ENCODE results near the gene CCL15. TPM values are rescaled to one million over a fixed set of nuclear protein-coding genes. Genes with fewer than 3 reads are reported as not detected.

CCL15 gene
- total RNA-seq, 6 donors from 2014 or later = 0.72 to 2.6 (median 1.4) TPM; not detected in 2

GRCh38 chr17:35977509-35977908, 23.8 kb downstream of the CCL15 start:
- TF ChIP-seq POLR2AphosphoS5 (IDR thresholded peaks at IDR 0.05) (no peak), CTCF (IDR thresholded peaks at IDR 0.05) (no peak), POLR2A (IDR thresholded peaks at IDR 0.05) (no peak), EP300 (IDR thresholded peaks at IDR 0.05) (no peak)
- H3K4me3 ChIP-seq = no peak overlapping the region
- ATAC-seq (ENCODE audit: low FRiP score in 2 of 2) (no peak), DNase-seq (no peak)
- 90 to 93% methylated on average over 6 to 7 of the region's 7 CpGs for WGBS, 2 donors
- H3K36me3 ChIP-seq = no peaks in the 10 kb centered on the region
- H3K9me3 ChIP-seq = no peaks in the 10 kb centered on the region
- H3K27me3 ChIP-seq = no peaks in the 10 kb centered on the region
- H3K4me1 ChIP-seq = peaks cover 0 to 11% (median 3%) of the 10 kb centered on the region in 4 donors
- no peak overlapping the region for H3K27ac ChIP-seq

- Histone ChIP-seq H3K4me1 (peaks cover 4 to 18% (median 5%) of the 10 kb centered on the region in 4 donors), H3K4me3 (no peak overlapping the region), H3K36me3 (no peaks in the 10 kb centered on the region), H3K9me3 (no peaks in the 10 kb centered on the region), H3K27ac (peak overlapping the region in 3 of 4 donors; percentile 22 to 72 (median 49)), H3K27me3 (no peaks in the 10 kb centered on the region)
- no peak for DNase-seq
- 55 to 63% methylated on average over 10 of the region's 10 CpGs for WGBS, 2 donors
- ATAC-seq (ENCODE audit: low FRiP score in 2 of 2) = no peak
- TF ChIP-seq CTCF (IDR thresholded peaks at IDR 0.05) (no peak), POLR2AphosphoS5 (IDR thresholded peaks at IDR 0.05) (no peak)
These were observed 27.8 kb downstream of the CCL15 start for GRCh38 chr17:35973333-35974260.

GRCh38 chr17:35972945-35973332, 28.4 kb downstream of the CCL15 start:
- Histone ChIP-seq H3K27ac (peak overlapping the region in 3 of 4 donors; percentile 49 to 72 (median 49)), H3K36me3 (no peaks in the 10 kb centered on the region), H3K27me3 (no peaks in the 10 kb centered on the region), H3K4me1 (peaks cover 4 to 18% (median 5%) of the 10 kb centered on the region in 4 donors), H3K9me3 (no peaks in the 10 kb centered on the region), H3K4me3 (no peak overlapping the region)
- 71 to 80% methylated on average over 4 of the region's 4 CpGs for WGBS, 2 donors
- ATAC-seq (ENCODE audit: low FRiP score in 2 of 2) (no peak), DNase-seq (no peak)
- no peak for TF ChIP-seq CTCF (IDR thresholded peaks at IDR 0.05)
- TF ChIP-seq POLR2A (IDR thresholded peaks at IDR 0.05) = no peak
- no peak for TF ChIP-seq POLR2AphosphoS5 (IDR thresholded peaks at IDR 0.05)
- no peak for TF ChIP-seq EP300 (IDR thresholded peaks at IDR 0.05)

GRCh38 chr17:35972535-35972934, 28.8 kb downstream of the CCL15 start:
- TF ChIP-seq POLR2A (IDR thresholded peaks at IDR 0.05) (no peak), CTCF (IDR thresholded peaks at IDR 0.05) (no peak), POLR2AphosphoS5 (IDR thresholded peaks at IDR 0.05) (no peak)
- H3K27me3 ChIP-seq = no peaks in the 10 kb centered on the region
- peak overlapping the region in 3 of 4 donors; percentile 49 to 72 (median 49) for H3K27ac ChIP-seq
- 89% methylated on average over 6 of the region's 6 CpGs for WGBS, 2 donors
- no peak overlapping the region for H3K4me3 ChIP-seq
- H3K4me1 ChIP-seq = peaks cover 4 to 18% (median 5%) of the 10 kb centered on the region in 4 donors
- H3K36me3 ChIP-seq = no peaks in the 10 kb centered on the region
- DNase-seq (no peak), ATAC-seq (ENCODE audit: low FRiP score in 2 of 2) (no peak)
- no peaks in the 10 kb centered on the region for H3K9me3 ChIP-seq

Measured in upper lobe of left lung (tissue), 6 donors.